B cell (primary cell): ENCODE measurements around the gene PIH1D1. TPM values are rescaled to one million over a fixed set of nuclear protein-coding genes. Genes with fewer than 3 reads are reported as not detected.

ENCODE experiments used
- ATAC-seq: fragments of 200-7000 bp; cut with Tn5 transposase; one replicate; pipeline ENCODE4 v1.10.0; 2021; ENCODE audit warnings: low read depth, mild to moderate bottlenecking, moderate number of reproducible peaks, moderate library complexity
- CTCF ChIA-PET: fragments of 350-600 bp; sonication (Branson Sonifier 250); formaldehyde crosslinking; loops from one replicate; lab custom pipeline; 2021; ENCODE audit warnings: antibody characterized with exemption, inconsistent platforms; lab: Charles Lee
- POLR2A ChIA-PET: fragments of 350-600 bp; sonication (Branson Sonifier 250); formaldehyde crosslinking; loops from one replicate; lab custom pipeline; 2021; ENCODE audit warnings: antibody characterized with exemption; lab: Charles Lee
- DNase-seq: peaks from one replicate; pipeline ENCODE4 v3.0.0; 2013
- H2AFZ ChIP-seq: 2 replicates; pipeline ENCODE4 v1.6.1; 2012; ENCODE audit warnings: mild to moderate bottlenecking, low read depth, low read length; ENCODE audit not compliant: insufficient read depth, poor library complexity, severe bottlenecking
- H3K27ac ChIP-seq, 2 donors: 1 replicate in 1 of 2; 2 replicates in 1 of 2; pipeline ENCODE4 v1.5.1; 2012 to 2013; ENCODE audit warnings: low read length in 2 of 2, mild to moderate bottlenecking in 2 of 2, moderate library complexity in 1 of 2
- H3K27me3 ChIP-seq, 4 experiments: fragments of 200-600 bp in 1 of 4; sonication (generic) in 1 of 4; replicated peaks in 1 of 4; 1 replicate in 2 of 4; 2 replicates in 2 of 4; pipeline versions ENCODE4 v1.6.1 to v1.7.0; 2013 to 2016; ENCODE audit warnings: low read length in 3 of 4, mild to moderate bottlenecking in 2 of 4, mixed read lengths in 1 of 4, moderate library complexity in 1 of 4; ENCODE audit not compliant: insufficient read depth in 4 of 4, control insufficient read depth in 3 of 4; ENCODE audit errors: control extremely low read depth in 1 of 4
- H3K36me3 ChIP-seq, 2 experiments: replicated peaks in 1 of 2; 1 replicate in 1 of 2; 2 replicates in 1 of 2; pipeline versions ENCODE4 v1.6.1 to v1.7.1; 2013; ENCODE audit warnings: low read length in 1 of 2; ENCODE audit not compliant: insufficient read depth in 2 of 2, control insufficient read depth in 1 of 2; ENCODE audit errors: control extremely low read depth in 1 of 2, extremely low read depth in 1 of 2
- H3K4me1 ChIP-seq, 2 donors: fragments of 200-600 bp in 1 of 2; sonication (generic) in 1 of 2; 1 replicate in 1 of 2; 2 replicates in 1 of 2; pipeline versions ENCODE4 v1.5.1 to v1.6.1; 2013 to 2017; ENCODE audit warnings: low read length in 2 of 2; ENCODE audit not compliant: control insufficient read depth in 2 of 2, insufficient read depth in 2 of 2
- H3K4me2 ChIP-seq: replicated peaks from 2 replicates; pipeline ENCODE3; 2012; ENCODE audit warnings: mild to moderate bottlenecking, low read depth, low read length; ENCODE audit not compliant: poor library complexity, severe bottlenecking
- H3K4me3 ChIP-seq, 5 experiments: fragments of 200-600 bp in 1 of 5; sonication (generic) in 1 of 5; 1 replicate in 3 of 5; 2 replicates in 2 of 5; pipeline versions ENCODE4 v1.5.1 to v1.7.0; 2011 to 2016; ENCODE audit warnings: low read length in 4 of 5, mild to moderate bottlenecking in 4 of 5, low read depth in 2 of 5, control low read depth in 1 of 5, moderate library complexity in 1 of 5; ENCODE audit not compliant: insufficient read depth in 1 of 5; ENCODE audit errors: control extremely low read depth in 1 of 5, extremely low read depth in 1 of 5
- H3K79me2 ChIP-seq: fragments of 200-600 bp; sonication (generic); one replicate; pipeline ENCODE4 v1.6.0; 2016; ENCODE audit warnings: low read length; ENCODE audit not compliant: control insufficient read depth, insufficient read depth
- H3K9ac ChIP-seq: fragments of 200-600 bp; sonication (generic); 2 replicates; pipeline ENCODE4 v1.6.1; 2017; ENCODE audit warnings: mild to moderate bottlenecking, low read length, moderate library complexity
- H3K9me3 ChIP-seq, 3 donors: one replicate each; pipeline versions ENCODE4 v1.6.1 to v1.7.1; 2013; ENCODE audit warnings: low read length in 2 of 3; ENCODE audit not compliant: control insufficient read depth in 2 of 3, insufficient read depth in 1 of 3; ENCODE audit errors: control extremely low read depth in 1 of 3
- H4K20me1 ChIP-seq: 2 replicates; pipeline ENCODE4 v1.6.0; 2012; ENCODE audit warnings: mild to moderate bottlenecking, low read length; ENCODE audit not compliant: insufficient read depth, control insufficient read depth, poor library complexity, severe bottlenecking
- H3K27ac Mint-ChIP-seq: one replicate; pipeline ENCODE4 v1.8.0; 2021; ENCODE audit warnings: mixed read lengths
- H3K27me3 Mint-ChIP-seq: one replicate; pipeline ENCODE4 v1.8.0; 2021; ENCODE audit warnings: mixed read lengths
- H3K4me1 Mint-ChIP-seq: one replicate; pipeline ENCODE4 v1.8.0; 2021; ENCODE audit warnings: mixed read lengths
- H3K4me3 Mint-ChIP-seq: one replicate; pipeline ENCODE4 v1.8.0; 2021; ENCODE audit warnings: mixed read lengths
- H3K9me3 Mint-ChIP-seq: one replicate; pipeline ENCODE4 v1.8.0; 2022; ENCODE audit warnings: mixed read lengths; ENCODE audit not compliant: insufficient read depth
- EZH2 ChIP-seq: IDR thresholded peaks from 2 replicates; pipeline ENCODE4 v1.6.1; 2012; ENCODE audit warnings: borderline replicate concordance, low read depth, mild to moderate bottlenecking, moderate library complexity, low read length; ENCODE audit not compliant: insufficient read depth, poor library complexity, severe bottlenecking
- WGBS: methylation state at CpG from one replicate; pipeline ENCODE4 v1.1.5; 2013; ENCODE audit warnings: missing lambda C conversion rate; ENCODE audit not compliant: insufficient coverage; 5-methylcytosine and 5-hydroxymethylcytosine counted together
- intact Hi-C: fragments of 100-400 bp; cut with micrococcal nuclease; formaldehyde crosslinking; loops from one replicate; pipeline ENCODE4 v1.10.0; 2022
- polyA plus RNA-seq: library from polyadenylated mRNA; depleted of rRNA; stranded (reverse); fragments of >200 nt; gene quantifications from 2 replicates; pipeline ENCODE4 v1.2.3, GENCODE V29; 2012
- total RNA-seq, 2 donors: library from RNA; stranded (reverse); fragments of 120-200 nt in 1 of 2; gene quantifications; 1 replicate in 1 of 2; 2 replicates in 1 of 2; pipeline versions ENCODE4 v1.2.3 to v1.2.4, GENCODE V29; 2013 to 2022
- TF ChIP-seq, protein P1 (sequence below): fragments of 200-600 bp; IDR thresholded peaks from one replicate; pipeline ENCODE4 v1.8.0; 2022; ENCODE audit warnings: antibody characterized with exemption, mild to moderate bottlenecking

Gene PIH1D1
- total and polyA plus RNA-seq, 2 donors (not counting 1 experiment from before 2014, with no cell fraction given), result 158 to 184 TPM

DNA sequence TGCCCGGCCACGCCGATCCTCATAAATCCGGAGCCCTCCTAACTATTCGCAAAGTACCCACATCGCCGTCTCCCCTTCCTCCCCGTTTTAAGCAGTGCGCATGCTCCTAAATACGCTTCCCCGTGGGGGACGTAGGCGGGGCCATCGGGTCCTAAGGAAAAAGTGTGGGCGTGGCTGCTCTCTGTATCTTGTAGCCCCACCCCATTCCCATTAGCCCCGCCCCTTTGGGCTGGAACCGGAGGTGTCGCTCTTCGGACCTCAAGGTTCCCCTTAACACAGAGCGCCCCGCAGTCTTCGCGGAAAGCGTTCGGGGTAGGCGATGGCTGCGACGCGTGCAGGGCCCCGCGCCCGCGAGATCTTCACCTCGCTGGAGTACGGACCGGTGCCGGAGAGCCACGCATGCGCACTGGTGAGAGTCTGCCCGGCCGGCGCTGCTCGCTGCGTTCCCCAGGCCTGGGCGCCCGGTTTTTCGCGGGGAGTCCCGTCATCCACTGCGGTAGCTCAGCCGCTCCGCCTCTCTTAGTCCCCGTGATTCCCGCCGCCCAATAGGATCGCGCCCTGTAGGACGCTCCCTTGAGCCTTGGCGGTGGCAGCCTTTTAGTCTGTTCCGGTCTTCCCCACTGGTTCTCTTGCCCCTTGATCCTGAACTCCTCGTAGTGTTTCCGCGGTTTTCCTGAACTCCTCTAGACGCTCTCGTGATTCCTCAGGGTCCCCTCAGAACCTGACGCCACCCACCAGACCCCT is 1.6 kb upstream of the PIH1D1 start, which contains the start of gene ALDH16A1:
Gene ALDH16A1 (plus strand): TSS at position 213 of the 744 bp plus-strand sequence. CDS start 107 bp downstream, at position 320.
- H3K4me3 ChIP-seq, result peak within 1 kb of the TSS; percentile 87 to 100 (median 99)
- ATAC-seq, result peak; percentile 80
- peak within 1 kb of the TSS; percentile 99 for H3K4me3 Mint-ChIP-seq
- H3K9me3 Mint-ChIP-seq, result no peaks in the 10 kb centered on the region
- H4K20me1 ChIP-seq, result peaks cover 16% of the 10 kb centered on the region
- peaks cover 0 to 3% (median 0%) of the 10 kb centered on the region in 3 donors for H3K9me3 ChIP-seq
- peaks cover 23 to 37% of the 10 kb centered on the region in 2 donors for H3K4me1 ChIP-seq
- H3K27ac Mint-ChIP-seq, result peak within 1 kb of the TSS; percentile 100
- H2AFZ ChIP-seq, result peak within 1 kb of the TSS; percentile 68
- TF ChIP-seq, protein P1, sequence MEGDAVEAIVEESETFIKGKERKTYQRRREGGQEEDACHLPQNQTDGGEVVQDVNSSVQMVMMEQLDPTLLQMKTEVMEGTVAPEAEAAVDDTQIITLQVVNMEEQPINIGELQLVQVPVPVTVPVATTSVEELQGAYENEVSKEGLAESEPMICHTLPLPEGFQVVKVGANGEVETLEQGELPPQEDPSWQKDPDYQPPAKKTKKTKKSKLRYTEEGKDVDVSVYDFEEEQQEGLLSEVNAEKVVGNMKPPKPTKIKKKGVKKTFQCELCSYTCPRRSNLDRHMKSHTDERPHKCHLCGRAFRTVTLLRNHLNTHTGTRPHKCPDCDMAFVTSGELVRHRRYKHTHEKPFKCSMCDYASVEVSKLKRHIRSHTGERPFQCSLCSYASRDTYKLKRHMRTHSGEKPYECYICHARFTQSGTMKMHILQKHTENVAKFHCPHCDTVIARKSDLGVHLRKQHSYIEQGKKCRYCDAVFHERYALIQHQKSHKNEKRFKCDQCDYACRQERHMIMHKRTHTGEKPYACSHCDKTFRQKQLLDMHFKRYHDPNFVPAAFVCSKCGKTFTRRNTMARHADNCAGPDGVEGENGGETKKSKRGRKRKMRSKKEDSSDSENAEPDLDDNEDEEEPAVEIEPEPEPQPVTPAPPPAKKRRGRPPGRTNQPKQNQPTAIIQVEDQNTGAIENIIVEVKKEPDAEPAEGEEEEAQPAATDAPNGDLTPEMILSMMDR, result no peak
- TF ChIP-seq EZH2, result no peak
- peak; percentile 99 for DNase-seq
- POLR2A ChIA-PET, result interaction anchor here (0.6 to 4.0 kb wide), 15 partner anchors 9 to 313 kb away, joined by 3 to 57 read pairs (median 6); partner anchors contain the start of genes CD37, KASH5, NOSIP and PRMT1
- H3K79me2 ChIP-seq, result peaks cover 74% of the 10 kb centered on the region
- WGBS, result under 1% methylated on average over 66 of the region's 66 CpGs
- intact Hi-C loops, result loop anchor here (1.0 kb wide), 3 partner anchors 16 to 223 kb away; partner anchors contain the start of gene SCAF1
- H3K27ac ChIP-seq, result peak within 1 kb of the TSS; percentile 99
- peak within 1 kb of the TSS; percentile 98 for H3K9ac ChIP-seq
- CTCF ChIA-PET, result interaction anchor here (0.6 to 5.0 kb wide), 13 partner anchors 9 to 245 kb away, joined by 3 to 44 read pairs (median 4); partner anchors contain the start of genes FLT3LG, NOSIP and PRMT1
- no peaks in the 10 kb centered on the region for H3K27me3 ChIP-seq
- peaks cover 48% of the 10 kb centered on the region for H3K4me1 Mint-ChIP-seq
- no peaks in the 10 kb centered on the region for H3K27me3 Mint-ChIP-seq
- peaks cover 0 to 29% of the 10 kb centered on the region in 2 experiments for H3K36me3 ChIP-seq
- peak within 1 kb of the TSS; percentile 97 for H3K4me2 ChIP-seq
